ENCODE data around the gene ZNF341. TPM values are rescaled to one million over a fixed set of nuclear protein-coding genes. Genes with fewer than 3 reads are reported as not detected.
A peak's percentile ranks its signal among the peaks of the same experiment; 100 is the strongest.

Gene ZNF341
- total and polyA plus RNA-seq, 9 of the 15 experiments (the other 6 are each of a cell fraction or from before 2014, with no cell fraction given): 0.08 to 2.6 (median 1.0) TPM

DNA sequence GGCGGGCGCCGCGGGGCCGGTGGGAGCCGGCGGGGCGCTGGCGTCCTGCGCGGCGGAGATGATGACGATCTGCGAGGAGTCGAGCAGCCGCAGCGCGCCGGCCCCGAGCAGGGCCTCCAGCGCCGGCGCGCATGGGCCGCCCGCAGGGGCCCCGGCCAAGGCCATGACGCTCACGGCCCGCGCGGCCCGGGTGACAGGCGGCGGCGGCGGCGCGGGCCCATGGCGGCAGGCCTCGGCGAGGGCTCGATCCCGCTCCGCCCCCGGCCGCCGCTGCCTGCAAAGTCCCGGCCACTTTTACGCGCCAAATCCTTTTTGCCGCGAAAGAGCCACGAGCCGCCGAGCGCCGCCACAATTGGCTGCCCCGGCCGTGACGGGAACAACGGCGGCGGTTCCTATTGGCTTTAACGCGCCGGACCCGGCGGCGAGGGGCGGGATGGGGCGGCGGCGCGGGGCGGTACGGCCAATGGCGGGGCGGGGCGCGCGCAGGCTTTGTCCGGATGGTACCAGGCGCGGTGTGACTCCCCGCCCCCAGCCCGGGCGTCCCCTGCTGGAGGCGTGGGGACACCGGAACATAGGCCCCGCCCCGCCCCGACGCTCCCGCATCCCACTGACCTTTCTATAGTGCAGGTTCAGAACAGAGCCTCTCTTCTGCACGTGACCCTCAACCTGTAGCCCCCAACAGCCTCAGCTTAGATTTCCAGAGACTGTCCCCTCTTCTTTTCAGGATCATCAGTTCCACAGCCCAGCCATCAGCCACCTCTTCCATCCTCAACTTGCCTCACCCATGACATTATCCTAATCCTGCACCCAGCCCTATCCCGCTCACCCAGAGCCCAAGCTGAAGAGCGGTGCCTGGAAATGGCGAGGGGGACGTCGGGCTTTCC lies 45.5 kb upstream of the ZNF341 start, which contains the start of gene E2F1 (continued):
- TF ChIP-seq, protein P1, sequence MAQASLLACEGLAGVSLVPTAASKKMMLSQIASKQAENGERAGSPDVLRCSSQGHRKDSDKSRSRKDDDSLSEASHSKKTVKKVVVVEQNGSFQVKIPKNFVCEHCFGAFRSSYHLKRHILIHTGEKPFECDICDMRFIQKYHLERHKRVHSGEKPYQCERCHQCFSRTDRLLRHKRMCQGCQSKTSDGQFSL (CRISPR knock-in tag; IDR thresholded peaks at IDR 0.05): no peak
- TF ChIP-seq, protein P1 (tag; IDR thresholded peaks at IDR 0.05): no peak
- TF ChIP-seq FOSL1 (tag; conservative IDR thresholded peaks at IDR 0.05) (0 out of 2 replicates have a peak, but pooled peaks have one; percentile 36), LCOR (CRISPR knock-in tag; IDR thresholded peaks at IDR 0.05) (peak; percentile 57; the same call in 1 of the 2 replicates), ZNF764 (CRISPR knock-in tag; IDR thresholded peaks at IDR 0.05; ENCODE audit: low read depth) (no peak), MTA1 (IDR thresholded peaks at IDR 0.05; ENCODE audit: borderline replicate concordance) (no peak), SMARCE1 (IDR thresholded peaks at IDR 0.05) (no peak), MECOM (CRISPR knock-in tag; IDR thresholded peaks at IDR 0.05) (no peak), FOXK1 (CRISPR knock-in tag; IDR thresholded peaks at IDR 0.05; ENCODE audit: borderline replicate concordance) (no peak), PRMT5 (CRISPR knock-in tag; IDR thresholded peaks at IDR 0.05) (no peak), ZNF695 (CRISPR knock-in tag; IDR thresholded peaks at IDR 0.05) (no peak), NFE2L1 (tag; IDR thresholded peaks at IDR 0.05; ENCODE audit: borderline replicate concordance, low read depth) (no peak), ZNF212 (CRISPR knock-in tag; IDR thresholded peaks at IDR 0.05) (no peak), TCFL5 (CRISPR knock-in tag; conservative IDR thresholded peaks at IDR 0.05) (no peak)
- TF ChIP-seq, protein P2, sequence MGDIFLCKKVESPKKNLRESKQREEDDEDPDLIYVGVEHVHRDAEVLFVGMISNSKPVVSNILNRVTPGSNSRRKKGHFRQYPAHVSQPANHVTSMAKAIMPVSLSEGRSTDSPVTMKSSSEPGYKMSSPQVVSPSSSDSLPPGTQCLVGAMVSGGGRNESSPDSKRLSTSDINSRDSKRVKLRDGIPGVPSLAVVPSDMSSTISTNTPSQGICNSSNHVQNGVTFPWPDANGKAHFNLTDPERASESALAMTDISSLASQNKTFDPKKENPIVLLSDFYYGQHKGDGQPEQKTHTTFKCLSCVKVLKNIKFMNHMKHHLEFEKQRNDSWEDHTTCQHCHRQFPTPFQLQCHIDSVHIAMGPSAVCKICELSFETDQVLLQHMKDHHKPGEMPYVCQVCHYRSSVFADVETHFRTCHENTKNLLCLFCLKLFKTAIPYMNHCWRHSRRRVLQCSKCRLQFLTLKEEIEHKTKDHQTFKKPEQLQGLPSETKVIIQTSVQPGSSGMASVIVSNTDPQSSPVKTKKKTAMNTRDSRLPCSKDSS (IDR thresholded peaks at IDR 0.05; ENCODE audit: low read depth, partially characterized antibody): no peak
- TF ChIP-seq, protein P3, sequence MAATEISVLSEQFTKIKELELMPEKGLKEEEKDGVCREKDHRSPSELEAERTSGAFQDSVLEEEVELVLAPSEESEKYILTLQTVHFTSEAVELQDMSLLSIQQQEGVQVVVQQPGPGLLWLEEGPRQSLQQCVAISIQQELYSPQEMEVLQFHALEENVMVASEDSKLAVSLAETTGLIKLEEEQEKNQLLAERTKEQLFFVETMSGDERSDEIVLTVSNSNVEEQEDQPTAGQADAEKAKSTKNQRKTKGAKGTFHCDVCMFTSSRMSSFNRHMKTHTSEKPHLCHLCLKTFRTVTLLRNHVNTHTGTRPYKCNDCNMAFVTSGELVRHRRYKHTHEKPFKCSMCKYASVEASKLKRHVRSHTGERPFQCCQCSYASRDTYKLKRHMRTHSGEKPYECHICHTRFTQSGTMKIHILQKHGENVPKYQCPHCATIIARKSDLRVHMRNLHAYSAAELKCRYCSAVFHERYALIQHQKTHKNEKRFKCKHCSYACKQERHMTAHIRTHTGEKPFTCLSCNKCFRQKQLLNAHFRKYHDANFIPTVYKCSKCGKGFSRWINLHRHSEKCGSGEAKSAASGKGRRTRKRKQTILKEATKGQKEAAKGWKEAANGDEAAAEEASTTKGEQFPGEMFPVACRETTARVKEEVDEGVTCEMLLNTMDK (IDR thresholded peaks at IDR 0.05; ENCODE audit: borderline replicate concordance, insufficient read depth, low read depth, low read length, poor library complexity, severe bottlenecking): peak; percentile 98
- TF ChIP-seq, protein P4, sequence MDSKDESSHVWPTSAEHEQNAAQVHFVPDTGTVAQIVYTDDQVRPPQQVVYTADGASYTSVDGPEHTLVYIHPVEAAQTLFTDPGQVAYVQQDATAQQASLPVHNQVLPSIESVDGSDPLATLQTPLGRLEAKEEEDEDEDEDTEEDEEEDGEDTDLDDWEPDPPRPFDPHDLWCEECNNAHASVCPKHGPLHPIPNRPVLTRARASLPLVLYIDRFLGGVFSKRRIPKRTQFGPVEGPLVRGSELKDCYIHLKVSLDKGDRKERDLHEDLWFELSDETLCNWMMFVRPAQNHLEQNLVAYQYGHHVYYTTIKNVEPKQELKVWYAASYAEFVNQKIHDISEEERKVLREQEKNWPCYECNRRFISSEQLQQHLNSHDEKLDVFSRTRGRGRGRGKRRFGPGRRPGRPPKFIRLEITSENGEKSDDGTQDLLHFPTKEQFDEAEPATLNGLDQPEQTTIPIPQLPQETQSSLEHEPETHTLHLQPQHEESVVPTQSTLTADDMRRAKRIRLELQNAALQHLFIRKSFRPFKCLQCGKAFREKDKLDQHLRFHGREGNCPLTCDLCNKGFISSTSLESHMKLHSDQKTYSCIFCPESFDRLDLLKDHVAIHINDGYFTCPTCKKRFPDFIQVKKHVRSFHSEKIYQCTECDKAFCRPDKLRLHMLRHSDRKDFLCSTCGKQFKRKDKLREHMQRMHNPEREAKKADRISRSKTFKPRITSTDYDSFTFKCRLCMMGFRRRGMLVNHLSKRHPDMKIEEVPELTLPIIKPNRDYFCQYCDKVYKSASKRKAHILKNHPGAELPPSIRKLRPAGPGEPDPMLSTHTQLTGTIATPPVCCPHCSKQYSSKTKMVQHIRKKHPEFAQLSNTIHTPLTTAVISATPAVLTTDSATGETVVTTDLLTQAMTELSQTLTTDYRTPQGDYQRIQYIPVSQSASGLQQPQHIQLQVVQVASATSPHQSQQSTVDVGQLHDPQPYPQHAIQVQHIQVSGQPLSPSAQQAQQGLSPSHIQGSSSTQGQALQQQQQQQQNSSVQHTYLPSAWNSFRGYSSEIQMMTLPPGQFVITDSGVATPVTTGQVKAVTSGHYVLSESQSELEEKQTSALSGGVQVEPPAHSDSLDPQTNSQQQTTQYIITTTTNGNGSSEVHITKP (IDR thresholded peaks at IDR 0.05; ENCODE audit: partially characterized antibody): no peak

All from K562 (cell line).